Sigmoid colon (tissue), 4 donors: ENCODE data around the gene C6orf141.

Experiments
- EP300 ChIP-seq, 4 donors: sonication (generic); formaldehyde crosslinking; IDR thresholded peaks; one replicate each; pipeline ENCODE4 v1.6.1; 2017; ENCODE audit warnings: antibody characterized with exemption in 4 of 4
- POLR2A ChIP-seq, 2 donors: fragments of 450-650 bp; IDR thresholded peaks; one replicate each; pipeline ENCODE4 v1.6.1; 2016; ENCODE audit warnings: antibody characterized with exemption in 2 of 2, mild to moderate bottlenecking in 2 of 2, moderate library complexity in 2 of 2
- POLR2AphosphoS5 ChIP-seq, 4 donors: sonication (generic); formaldehyde crosslinking; IDR thresholded peaks; one replicate each; pipeline ENCODE4 v1.6.1; 2017; ENCODE audit warnings: antibody characterized with exemption in 4 of 4
- TF ChIP-seq, protein P1 (sequence below), 4 experiments: fragments of 450-650 bp in 3 of 4; fragments of 200-600 bp in 1 of 4; IDR thresholded peaks; one replicate each; pipeline ENCODE4 v1.5.1; 2016 to 2019; ENCODE audit warnings: antibody characterized with exemption in 4 of 4, mild to moderate bottlenecking in 3 of 4, moderate library complexity in 2 of 4

DNA sequence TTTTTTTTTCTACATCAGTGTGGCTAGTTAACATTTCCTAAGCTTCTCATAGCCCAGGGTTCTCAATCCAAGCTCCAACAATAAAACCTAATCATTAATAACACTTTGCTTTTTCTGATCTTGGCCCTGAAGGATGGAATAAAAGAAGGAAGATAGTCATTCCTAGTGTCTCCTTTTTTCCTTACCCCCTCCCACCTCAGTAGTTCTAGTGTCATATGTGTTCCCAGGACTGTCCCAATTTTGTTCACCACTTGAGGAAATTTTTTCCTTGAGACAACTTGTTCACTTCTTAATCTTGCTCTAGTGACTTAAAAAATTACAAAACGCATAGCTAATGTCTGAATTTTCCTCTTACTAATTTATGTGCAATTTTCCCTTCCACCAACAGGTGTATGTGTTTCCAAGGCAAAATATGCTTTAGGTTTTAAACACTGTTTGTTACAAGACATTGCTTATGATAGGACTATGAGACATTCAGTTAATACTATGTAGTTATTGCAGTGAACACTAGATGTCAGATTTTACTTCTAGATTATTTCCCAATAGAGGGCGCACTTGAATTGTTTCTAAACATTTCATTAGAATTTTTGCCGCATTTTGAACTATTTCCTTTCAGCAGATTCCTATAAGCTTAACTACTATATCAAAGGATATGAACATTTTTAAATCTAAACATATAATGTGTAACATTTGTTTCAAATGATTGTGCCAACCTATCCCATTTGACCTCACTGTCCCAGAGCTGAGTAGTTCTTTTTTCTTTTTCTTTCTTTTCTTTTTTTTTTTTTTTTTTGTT, 18.5 kb upstream of the C6orf141 start:
- TF ChIP-seq, protein P1, sequence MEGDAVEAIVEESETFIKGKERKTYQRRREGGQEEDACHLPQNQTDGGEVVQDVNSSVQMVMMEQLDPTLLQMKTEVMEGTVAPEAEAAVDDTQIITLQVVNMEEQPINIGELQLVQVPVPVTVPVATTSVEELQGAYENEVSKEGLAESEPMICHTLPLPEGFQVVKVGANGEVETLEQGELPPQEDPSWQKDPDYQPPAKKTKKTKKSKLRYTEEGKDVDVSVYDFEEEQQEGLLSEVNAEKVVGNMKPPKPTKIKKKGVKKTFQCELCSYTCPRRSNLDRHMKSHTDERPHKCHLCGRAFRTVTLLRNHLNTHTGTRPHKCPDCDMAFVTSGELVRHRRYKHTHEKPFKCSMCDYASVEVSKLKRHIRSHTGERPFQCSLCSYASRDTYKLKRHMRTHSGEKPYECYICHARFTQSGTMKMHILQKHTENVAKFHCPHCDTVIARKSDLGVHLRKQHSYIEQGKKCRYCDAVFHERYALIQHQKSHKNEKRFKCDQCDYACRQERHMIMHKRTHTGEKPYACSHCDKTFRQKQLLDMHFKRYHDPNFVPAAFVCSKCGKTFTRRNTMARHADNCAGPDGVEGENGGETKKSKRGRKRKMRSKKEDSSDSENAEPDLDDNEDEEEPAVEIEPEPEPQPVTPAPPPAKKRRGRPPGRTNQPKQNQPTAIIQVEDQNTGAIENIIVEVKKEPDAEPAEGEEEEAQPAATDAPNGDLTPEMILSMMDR (IDR thresholded peaks at IDR 0.05) = peak in 3 of 4 experiments; percentile 42 to 63 (median 60)
- TF ChIP-seq POLR2A (IDR thresholded peaks at IDR 0.05) (no peak), EP300 (IDR thresholded peaks at IDR 0.05) (no peak), POLR2AphosphoS5 (IDR thresholded peaks at IDR 0.05) (no peak)
